Neutrophil (primary cell): Measurements from ENCODE around the gene GNG11.

Experiments
- H3K27ac ChIP-seq: fragments of 200-600 bp; sonication (generic); 2 replicates; pipeline ENCODE4 v1.5.1; 2016; ENCODE audit warnings: mild to moderate bottlenecking, moderate library complexity
- H3K27me3 ChIP-seq: fragments of 200-600 bp; sonication (generic); 2 replicates; pipeline ENCODE4 v1.6.0; 2016; ENCODE audit warnings: mild to moderate bottlenecking
- H3K36me3 ChIP-seq: fragments of 200-600 bp; sonication (generic); 2 replicates; pipeline ENCODE4 v1.5.1; 2017
- H3K4me1 ChIP-seq, 2 experiments: fragments of 200-600 bp in 1 of 2; sonication (generic) in 1 of 2; 1 replicate in 1 of 2; 2 replicates in 1 of 2; pipeline versions ENCODE4 v1.5.1 to v1.6.1; 2013 to 2016; ENCODE audit warnings: low read depth in 1 of 2, low read length in 1 of 2, mild to moderate bottlenecking in 1 of 2, moderate library complexity in 1 of 2; ENCODE audit not compliant: control insufficient read depth in 1 of 2, insufficient read depth in 1 of 2
- H3K4me3 ChIP-seq, 2 experiments: fragments of 200-600 bp in 1 of 2; sonication (generic) in 1 of 2; 1 replicate in 1 of 2; 2 replicates in 1 of 2; pipeline ENCODE4 v1.5.1; 2013 to 2016; ENCODE audit warnings: low read depth in 1 of 2, low read length in 1 of 2, mild to moderate bottlenecking in 1 of 2, moderate library complexity in 1 of 2
- H3K9me3 ChIP-seq: fragments of 200-600 bp; sonication (generic); 2 replicates; pipeline ENCODE4 v1.5.1; 2016
- TF ChIP-seq, protein P1 (sequence below): fragments of 200-600 bp; sonication (generic); IDR thresholded peaks from 2 replicates; pipeline ENCODE4 v1.5.1; 2016; ENCODE audit warnings: antibody characterized with exemption

GNG11 gene

DNA sequence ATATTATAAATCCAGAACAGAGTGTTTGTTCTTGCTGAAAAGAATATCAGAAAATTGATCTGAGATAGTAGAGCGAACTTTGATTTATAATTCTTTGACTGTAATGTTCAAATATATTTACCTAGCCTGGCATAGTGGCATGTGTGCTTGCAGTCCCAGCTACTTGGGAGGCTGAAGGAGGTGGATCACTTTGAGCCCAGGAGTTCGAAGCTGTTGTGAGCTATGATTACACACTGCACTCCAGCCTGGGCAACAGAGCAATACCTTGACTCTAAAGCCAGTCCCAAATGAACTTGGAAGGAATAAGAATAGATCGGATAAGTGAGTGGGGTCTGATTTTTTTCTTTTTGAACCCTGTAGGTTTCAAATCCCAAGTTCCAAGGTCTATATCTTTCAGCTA, 23.5 kb downstream of the GNG11 start:
- no peaks in the 10 kb centered on the region for H3K27me3 ChIP-seq
- H3K27ac ChIP-seq: no peak overlapping the region
- H3K9me3 ChIP-seq: no peaks in the 10 kb centered on the region
- TF ChIP-seq, protein P1, sequence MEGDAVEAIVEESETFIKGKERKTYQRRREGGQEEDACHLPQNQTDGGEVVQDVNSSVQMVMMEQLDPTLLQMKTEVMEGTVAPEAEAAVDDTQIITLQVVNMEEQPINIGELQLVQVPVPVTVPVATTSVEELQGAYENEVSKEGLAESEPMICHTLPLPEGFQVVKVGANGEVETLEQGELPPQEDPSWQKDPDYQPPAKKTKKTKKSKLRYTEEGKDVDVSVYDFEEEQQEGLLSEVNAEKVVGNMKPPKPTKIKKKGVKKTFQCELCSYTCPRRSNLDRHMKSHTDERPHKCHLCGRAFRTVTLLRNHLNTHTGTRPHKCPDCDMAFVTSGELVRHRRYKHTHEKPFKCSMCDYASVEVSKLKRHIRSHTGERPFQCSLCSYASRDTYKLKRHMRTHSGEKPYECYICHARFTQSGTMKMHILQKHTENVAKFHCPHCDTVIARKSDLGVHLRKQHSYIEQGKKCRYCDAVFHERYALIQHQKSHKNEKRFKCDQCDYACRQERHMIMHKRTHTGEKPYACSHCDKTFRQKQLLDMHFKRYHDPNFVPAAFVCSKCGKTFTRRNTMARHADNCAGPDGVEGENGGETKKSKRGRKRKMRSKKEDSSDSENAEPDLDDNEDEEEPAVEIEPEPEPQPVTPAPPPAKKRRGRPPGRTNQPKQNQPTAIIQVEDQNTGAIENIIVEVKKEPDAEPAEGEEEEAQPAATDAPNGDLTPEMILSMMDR: no peak
- H3K36me3 ChIP-seq: no peaks in the 10 kb centered on the region
- H3K4me1 ChIP-seq: no peaks in the 10 kb centered on the region
- H3K4me3 ChIP-seq: no peak overlapping the region

GRCh38 chr7:93945756-93946535, 24.4 kb downstream of the GNG11 start:
- TF ChIP-seq, protein P1: no peak
- Histone ChIP-seq H3K9me3 (no peaks in the 10 kb centered on the region), H3K36me3 (no peaks in the 10 kb centered on the region), H3K27me3 (no peaks in the 10 kb centered on the region), H3K4me1 (no peaks in the 10 kb centered on the region), H3K4me3 (no peak overlapping the region), H3K27ac (no peak overlapping the region)

GRCh38 chr7:93948106-93948505, 26.6 kb downstream of the GNG11 start:
- no peaks in the 10 kb centered on the region for H3K4me1 ChIP-seq
- H3K36me3 ChIP-seq: no peaks in the 10 kb centered on the region
- no peaks in the 10 kb centered on the region for H3K27me3 ChIP-seq
- H3K4me3 ChIP-seq: no peak overlapping the region
- no peak overlapping the region for H3K27ac ChIP-seq
- TF ChIP-seq, protein P1: no peak
- H3K9me3 ChIP-seq: no peaks in the 10 kb centered on the region

- Histone ChIP-seq H3K4me3 (no peak overlapping the region), H3K36me3 (no peaks in the 10 kb centered on the region), H3K9me3 (no peaks in the 10 kb centered on the region), H3K4me1 (no peaks in the 10 kb centered on the region), H3K27ac (no peak overlapping the region), H3K27me3 (no peaks in the 10 kb centered on the region)
- TF ChIP-seq, protein P1: no peak
These were observed 27.3 kb downstream of the GNG11 start for GRCh38 chr7:93948873-93949272.

DNA sequence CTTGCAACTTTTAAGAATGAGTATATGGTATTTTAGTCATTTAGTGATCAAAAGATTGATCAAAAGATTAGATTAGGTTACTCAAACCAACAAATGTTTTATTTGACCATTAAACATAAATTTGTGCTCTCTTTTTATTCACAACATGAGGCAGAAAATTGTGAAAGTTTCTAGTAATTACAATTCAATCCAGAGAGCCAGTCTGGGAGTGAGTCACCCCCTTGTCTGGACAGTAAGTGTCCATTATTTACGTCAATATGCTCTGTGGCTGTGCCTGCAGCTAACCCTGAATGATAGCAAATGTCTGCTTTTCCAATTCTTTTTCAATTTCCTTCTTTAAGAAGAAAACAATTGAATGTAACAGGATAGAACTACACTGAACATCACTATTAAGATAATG, 27.9 kb downstream of the GNG11 start:
- TF ChIP-seq, protein P1: no peak
- H3K4me3 ChIP-seq: no peak overlapping the region
- no peaks in the 10 kb centered on the region for H3K9me3 ChIP-seq
- H3K4me1 ChIP-seq: no peaks in the 10 kb centered on the region
- no peaks in the 10 kb centered on the region for H3K36me3 ChIP-seq
- no peaks in the 10 kb centered on the region for H3K27me3 ChIP-seq
- no peak overlapping the region for H3K27ac ChIP-seq
